HepG2 (cell line): Measurements from ENCODE around the gene MT1F. TPM values are rescaled to one million over a fixed set of nuclear protein-coding genes. Genes with fewer than 3 reads are reported as not detected.
A peak's percentile ranks its signal among the peaks of the same experiment; 100 is the strongest.

ENCODE experiments used
- CENPBD1 ChIP-seq: sonication (generic); formaldehyde crosslinking; IDR thresholded peaks from 2 replicates; pipeline ENCODE4 v1.8.0; 2022; ENCODE audit warnings: missing genetic modification reagents, low read depth, mild to moderate bottlenecking, borderline replicate concordance
- CSRNP2 ChIP-seq: sonication (generic); formaldehyde crosslinking; conservative IDR thresholded peaks from 2 replicates; pipeline ENCODE4 v1.8.0; 2022; ENCODE audit warnings: low read depth, missing genetic modification reagents
- EP300 ChIP-seq, 3 experiments: sonication (generic) in 1 of 3; formaldehyde crosslinking in 1 of 3; IDR thresholded peaks; 2 replicates each; pipeline versions ENCODE4 v1.5.1 to v1.6.1; 2011 to 2020; ENCODE audit warnings: low read depth in 2 of 3, low read length in 2 of 3, borderline replicate concordance in 1 of 3, improper control_type of control experiment in 1 of 3, mild to moderate bottlenecking in 1 of 3, missing genetic modification reagents in 1 of 3, moderate library complexity in 1 of 3
- IKZF1 ChIP-seq: fragments of 450-650 bp; IDR thresholded peaks from 2 replicates; pipeline ENCODE4 v1.7.1; 2016
- MXD3 ChIP-seq: IDR thresholded peaks from 2 replicates; pipeline ENCODE4 v1.6.1; 2016; ENCODE audit warnings: mild to moderate bottlenecking, missing biosample characterization, missing genetic modification reagents
- SMAD9 ChIP-seq: sonication (generic); formaldehyde crosslinking; IDR thresholded peaks from 2 replicates; pipeline ENCODE4 v1.5.1; 2020; ENCODE audit warnings: mild to moderate bottlenecking, missing genetic modification reagents
- TFE3 ChIP-seq: IDR thresholded peaks from 2 replicates; pipeline ENCODE4 v1.6.1; 2016
- THAP7 ChIP-seq: sonication (generic); formaldehyde crosslinking; IDR thresholded peaks from 2 replicates; pipeline ENCODE4 v1.8.1; 2023; ENCODE audit warnings: mild to moderate bottlenecking, missing genetic modification reagents
- ZBTB8A ChIP-seq: sonication (generic); formaldehyde crosslinking; IDR thresholded peaks from 2 replicates; pipeline ENCODE4 v1.4.0; 2020; ENCODE audit warnings: mild to moderate bottlenecking, low read depth, missing genetic modification reagents, borderline replicate concordance
- ZNF121 ChIP-seq: sonication (generic); formaldehyde crosslinking; IDR thresholded peaks from 2 replicates; pipeline ENCODE4 v1.5.0; 2020; ENCODE audit warnings: mild to moderate bottlenecking, missing genetic modification reagents
- ZNF142 ChIP-seq: sonication (generic); formaldehyde crosslinking; IDR thresholded peaks from 2 replicates; pipeline ENCODE4 v1.4.0; 2020; ENCODE audit warnings: missing genetic modification reagents
- ZNF383 ChIP-seq: sonication (generic); formaldehyde crosslinking; IDR thresholded peaks from 2 replicates; pipeline ENCODE4 v1.4.0; 2020; ENCODE audit warnings: missing genetic modification reagents, mild to moderate bottlenecking, borderline replicate concordance
- ZNF546 ChIP-seq: sonication (generic); formaldehyde crosslinking; conservative IDR thresholded peaks from 2 replicates; pipeline ENCODE4 v1.8.1; 2023; ENCODE audit warnings: mild to moderate bottlenecking, missing genetic modification reagents
- ZNF770 ChIP-seq: sonication (generic); formaldehyde crosslinking; IDR thresholded peaks from 2 replicates; pipeline ENCODE4 v1.5.0; 2020; ENCODE audit warnings: mild to moderate bottlenecking, missing genetic modification reagents
- polyA plus RNA-seq, 8 experiments: library from polyadenylated mRNA; depleted of rRNA in 3 of 8; stranded (reverse) in 7 of 8; unstranded in 1 of 8; fragments of >200 nt; fragmentation: Illumina TruSeq in 4 of 8; extraction: Trizol in 4 of 8; gene quantifications; 2 replicates each; pipeline versions ENCODE4 v1.2.1 to v1.2.3, GENCODE V29; 2011 to 2016; ENCODE audit warnings: low read depth in 4 of 8, missing spikeins in 1 of 8, mixed read lengths in 1 of 8; ENCODE audit not compliant: insufficient read depth in 1 of 8
- total RNA-seq, 5 experiments: library from RNA; depleted of rRNA; stranded (reverse); fragments of >200 nt; fragmentation: Illumina TruSeq; extraction: Trizol; gene quantifications; 2 replicates each; pipeline ENCODE4 v1.2.3, GENCODE V29; 2016; ENCODE audit warnings: low read depth in 1 of 5

The MT1F gene
- total and polyA plus RNA-seq, 2 of the 13 experiments (the other 11 are each of a cell fraction or from before 2014, with no cell fraction given): 1.9 to 169 TPM

GRCh38 chr16:56637814-56638750 lies 19.7 kb upstream of the MT1F start, which contains the start of gene MT1A (continued):
- TF ChIP-seq ZBTB8A (CRISPR knock-in tag) (no peak), SMAD9 (CRISPR knock-in tag) (no peak), ZNF121 (CRISPR knock-in tag) (no peak), TFE3 (CRISPR knock-in tag) (no peak), ZNF142 (CRISPR knock-in tag) (no peak), CSRNP2 (CRISPR knock-in tag) (no peak), MXD3 (CRISPR knock-in tag) (no peak), CENPBD1 (CRISPR knock-in tag) (no peak), ZNF770 (CRISPR knock-in tag) (no peak), THAP7 (CRISPR knock-in tag) (no peak), IKZF1 (no peak), ZNF383 (no peak), EP300 (IDR thresholded peaks at IDR 0.05; ENCODE audit: low read depth in 2 of 2, low read length in 2 of 2) (no peak), EP300 (CRISPR knock-in tag; IDR thresholded peaks at IDR 0.05; ENCODE audit: borderline replicate concordance) (no peak), ZNF546 (CRISPR knock-in tag) (0 out of 2 replicates have a peak, but pooled peaks have one; percentile 44)
